Smooth muscle cell (in vitro differentiated cells): ENCODE results near the gene PODXL. TPM values are rescaled to one million over a fixed set of nuclear protein-coding genes. Genes with fewer than 3 reads are reported as not detected.

Experiments used
- DNase-seq: peaks from one replicate; lab custom pipeline; 2025; ENCODE audit not compliant: unreplicated experiment; lab: John Stamatoyannopoulos, UW
- H2AFZ ChIP-seq: fragments of 200-600 bp; sonication (generic); 2 replicates; pipeline ENCODE4 v1.6.0; 2016; ENCODE audit warnings: antibody characterized with exemption, low read depth, mild to moderate bottlenecking
- H3F3A ChIP-seq: fragments of 200-600 bp; sonication (generic); 2 replicates; pipeline ENCODE4 v1.6.0; 2017; ENCODE audit warnings: antibody characterized with exemption, low read depth
- H3K27ac ChIP-seq: fragments of 200-600 bp; sonication (generic); 2 replicates; pipeline ENCODE4 v1.5.1; 2016; ENCODE audit warnings: low read depth, mild to moderate bottlenecking
- H3K27me3 ChIP-seq: fragments of 200-600 bp; sonication (generic); 2 replicates; pipeline ENCODE4 v1.6.1; 2016; ENCODE audit warnings: low read depth, mild to moderate bottlenecking
- H3K36me3 ChIP-seq: fragments of 200-600 bp; sonication (generic); 2 replicates; pipeline ENCODE4 v1.5.1; 2016; ENCODE audit warnings: low read depth
- H3K4me1 ChIP-seq: fragments of 200-600 bp; sonication (generic); 2 replicates; pipeline ENCODE4 v1.5.1; 2016; ENCODE audit warnings: low read depth
- H3K4me2 ChIP-seq: fragments of 200-600 bp; sonication (generic); 2 replicates; pipeline ENCODE4 v1.6.0; 2016; ENCODE audit warnings: mild to moderate bottlenecking
- H3K4me3 ChIP-seq: fragments of 200-600 bp; sonication (generic); 2 replicates; pipeline ENCODE4 v1.5.1; 2016; ENCODE audit warnings: mild to moderate bottlenecking
- H3K79me2 ChIP-seq: fragments of 200-600 bp; sonication (generic); 2 replicates; pipeline ENCODE4 v1.6.0; 2016; ENCODE audit warnings: low read depth, mild to moderate bottlenecking
- H3K9ac ChIP-seq: fragments of 200-600 bp; sonication (generic); 2 replicates; pipeline ENCODE4 v1.6.0; 2016; ENCODE audit warnings: low read depth
- H3K9me3 ChIP-seq: fragments of 200-600 bp; sonication (generic); replicated peaks from 2 replicates; pipeline ENCODE4 v1.5.1; 2016; ENCODE audit warnings: low read depth
- H4K20me1 ChIP-seq: fragments of 200-600 bp; sonication (generic); 2 replicates; pipeline ENCODE4 v1.6.0; 2016; ENCODE audit warnings: low read depth
- CTCF ChIP-seq: fragments of 200-600 bp; sonication (generic); IDR thresholded peaks from 2 replicates; pipeline ENCODE4 v1.5.1; 2017; ENCODE audit warnings: borderline replicate concordance, mild to moderate bottlenecking, antibody characterized with exemption; ENCODE audit not compliant: insufficient read depth, poor library complexity, severe bottlenecking
- WGBS: methylation state at CpG from one replicate; pipeline ENCODE4 v1.1.7; 2016; ENCODE audit warnings: low lambda C conversion rate; 5-methylcytosine and 5-hydroxymethylcytosine counted together
- polyA plus RNA-seq: library from polyadenylated mRNA; unstranded; fragments of >200 nt; fragmentation: Nextera tagmentation; extraction: Ambion mirVana; gene quantifications from 2 replicates; pipeline ENCODE4 v1.2.1, GENCODE V29; 2016
- total RNA-seq: library from RNA; depleted of rRNA; stranded (reverse); fragments of >200 nt; gene quantifications from 2 replicates; pipeline ENCODE4 v1.2.3, GENCODE V29; 2014

PODXL gene
- total and polyA plus RNA-seq, 2 experiments from 2014 or later: 2.1 to 10.8 TPM

GRCh38 chr7:131544449-131545301 lies 11.8 kb downstream of the PODXL start:
- Histone ChIP-seq H3K4me1 (peaks cover 5% of the 10 kb centered on the region), H3K4me2 (no peak overlapping the region), H3F3A (no peaks in the 10 kb centered on the region), H3K27ac (no peak overlapping the region), H3K79me2 (peaks cover 3% of the 10 kb centered on the region), H3K36me3 (no peaks in the 10 kb centered on the region), H2AFZ (no peak overlapping the region), H3K27me3 (no peaks in the 10 kb centered on the region), H3K4me3 (no peak overlapping the region), H3K9me3 (no peaks in the 10 kb centered on the region), H4K20me1 (no peaks in the 10 kb centered on the region), H3K9ac (no peak overlapping the region)
- DNase-seq: no peak
- 76% methylated on average over 13 of the region's 16 CpGs for WGBS
- peak; percentile 18 for TF ChIP-seq CTCF

- Histone ChIP-seq H4K20me1 (no peaks in the 10 kb centered on the region), H3K9me3 (no peaks in the 10 kb centered on the region), H3K4me3 (no peak overlapping the region), H3K9ac (no peak overlapping the region), H3K4me2 (no peak overlapping the region), H3K36me3 (no peaks in the 10 kb centered on the region), H3K27me3 (no peaks in the 10 kb centered on the region), H3K79me2 (peaks cover 3% of the 10 kb centered on the region), H2AFZ (no peak overlapping the region), H3K27ac (no peak overlapping the region), H3F3A (no peaks in the 10 kb centered on the region), H3K4me1 (peaks cover 7% of the 10 kb centered on the region)
- TF ChIP-seq CTCF: no peak
- WGBS: 93% methylated on average over 3 of the region's 3 CpGs
- no peak for DNase-seq
Measured at GRCh38 chr7:131544021-131544420, 12.4 kb downstream of the PODXL start.

- H3K9me3 ChIP-seq: no peaks in the 10 kb centered on the region
- no peak overlapping the region for H3K27ac ChIP-seq
- H3K27me3 ChIP-seq: no peaks in the 10 kb centered on the region
- H3K4me1 ChIP-seq: peaks cover 15% of the 10 kb centered on the region
- no peak overlapping the region for H3K4me2 ChIP-seq
- no peak overlapping the region for H2AFZ ChIP-seq
- no peak overlapping the region for H3K9ac ChIP-seq
- no peak for DNase-seq
- H3K79me2 ChIP-seq: peaks cover 3% of the 10 kb centered on the region
- no peaks in the 10 kb centered on the region for H3F3A ChIP-seq
- H3K4me3 ChIP-seq: no peak overlapping the region
- no peak for TF ChIP-seq CTCF
- no peaks in the 10 kb centered on the region for H3K36me3 ChIP-seq
- WGBS: 86% methylated on average over 5 of the region's 5 CpGs
- no peaks in the 10 kb centered on the region for H4K20me1 ChIP-seq
Measured at GRCh38 chr7:131543298-131543697, 13.1 kb downstream of the PODXL start.
